ENCODE results near the gene ZFP62.

GRCh38 chr5:180847026-180847425, 14.1 kb downstream of the ZFP62 start:
- TF ChIP-seq CTCF (conservative IDR thresholded peaks at IDR 0.05; ENCODE audit: low read length) (no peak), EZH2phosphoT487 (IDR thresholded peaks at IDR 0.05; ENCODE audit: borderline replicate concordance, low read depth, low read length) (no peak)
